CD4-positive, alpha-beta T cell treated with Interleukin-12 subunit alpha and Interleukin-12 subunit beta, for 1 hour (primary cell): ENCODE measurements around the gene CARMIL3.
"Not testable (repeated sequence)": the region's sequence is repeated elsewhere in the genome, so short reads cannot be mapped to it uniquely, and the experiment has no call there.

Experiments
- DNase-seq: peaks from one replicate; pipeline ENCODE4 v3.0.0-alpha.2; 2020

The CARMIL3 gene

DNA sequence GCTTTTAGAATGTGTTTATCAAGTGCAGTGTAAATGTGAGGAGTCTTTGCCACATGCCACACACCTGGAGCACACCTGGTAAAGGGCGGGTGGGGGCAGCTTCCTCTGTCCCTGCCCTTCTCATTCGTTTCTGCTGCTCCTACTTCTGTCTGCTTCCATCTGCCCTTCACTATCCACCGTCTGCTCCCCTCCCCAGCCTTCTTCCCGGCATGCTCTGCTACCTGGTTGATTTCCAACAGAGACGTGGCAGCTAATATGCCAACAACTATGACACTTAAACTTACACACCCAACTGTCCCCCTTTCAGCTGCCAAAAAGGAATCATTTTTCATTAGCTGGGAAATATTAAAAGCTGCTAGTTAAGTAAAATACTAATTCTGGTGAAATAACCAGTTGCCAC is 9.1 kb upstream of the CARMIL3 start:
- no peak for DNase-seq

DNA sequence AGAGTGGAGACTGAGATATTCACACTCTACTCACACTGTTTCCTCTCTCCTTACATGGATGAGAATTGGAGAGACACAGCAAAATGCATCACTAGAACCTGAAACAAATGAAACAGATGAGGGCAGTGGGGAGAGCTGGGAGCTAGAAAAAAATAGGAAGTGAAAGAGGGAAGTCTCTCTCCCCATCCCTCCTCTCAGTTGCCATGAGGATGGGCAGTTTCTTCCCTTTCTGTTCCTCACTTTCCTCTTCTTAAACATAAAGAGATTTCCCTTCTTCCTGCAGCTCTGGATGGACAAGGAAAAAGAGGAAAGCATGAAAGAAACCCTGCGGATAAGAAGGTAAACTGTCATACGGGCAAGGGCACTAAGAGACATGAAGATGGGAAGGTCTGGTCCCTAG is 2.8 kb upstream of the CARMIL3 start:
- not testable (repeated sequence) for DNase-seq

DNA sequence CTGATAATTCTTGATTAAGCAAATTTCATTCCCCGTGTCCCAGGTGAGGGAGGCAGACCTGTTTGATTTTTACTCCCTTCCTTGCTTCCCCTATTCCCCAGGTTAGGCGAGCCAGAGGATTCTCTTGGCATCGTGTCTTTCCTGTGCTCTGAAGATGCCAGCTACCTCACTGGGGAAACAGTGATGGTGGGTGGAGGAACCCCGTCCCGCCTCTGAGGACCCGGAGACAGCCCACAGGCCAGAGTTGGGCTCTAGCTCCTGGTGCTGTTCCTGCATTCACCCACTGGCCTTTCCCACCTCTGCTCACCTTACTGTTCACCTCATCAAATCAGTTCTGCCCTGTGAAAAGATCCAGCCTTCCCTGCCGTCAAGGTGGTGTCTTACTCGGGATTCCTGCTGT is 1.1 kb upstream of the CARMIL3 start:
- DNase-seq = not testable (repeated sequence)

DNA sequence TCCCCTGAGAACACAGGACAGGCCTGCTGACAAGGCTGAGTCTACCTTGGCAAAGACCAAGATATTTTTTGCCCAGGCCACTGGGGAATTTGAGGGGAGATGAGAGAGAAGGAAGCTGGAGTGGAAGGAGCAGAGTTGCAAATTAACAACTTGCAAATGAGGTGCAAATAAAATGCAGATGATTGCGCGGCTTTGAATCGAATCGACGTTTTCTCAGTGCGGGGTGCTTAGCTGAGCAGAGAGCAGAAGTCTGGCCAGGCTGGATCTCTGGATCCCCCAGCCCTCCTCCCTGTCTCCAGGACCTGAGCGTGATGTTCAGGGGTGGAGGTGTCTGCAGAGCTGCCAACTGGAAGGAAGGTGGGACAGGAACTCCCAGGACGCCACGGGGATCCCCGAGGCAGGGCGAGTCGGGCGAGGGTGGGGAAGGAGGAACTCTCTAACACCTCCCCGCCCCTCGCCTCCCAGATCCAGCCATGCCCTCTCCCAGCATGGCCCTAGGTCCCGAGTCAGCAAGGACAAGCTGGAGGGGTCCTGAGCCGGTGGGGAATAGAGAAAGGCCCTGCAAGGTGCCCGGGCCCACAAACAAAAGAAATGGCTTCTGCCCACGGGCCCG is 527 bp upstream of the CARMIL3 start:
- no peak for DNase-seq

DNA sequence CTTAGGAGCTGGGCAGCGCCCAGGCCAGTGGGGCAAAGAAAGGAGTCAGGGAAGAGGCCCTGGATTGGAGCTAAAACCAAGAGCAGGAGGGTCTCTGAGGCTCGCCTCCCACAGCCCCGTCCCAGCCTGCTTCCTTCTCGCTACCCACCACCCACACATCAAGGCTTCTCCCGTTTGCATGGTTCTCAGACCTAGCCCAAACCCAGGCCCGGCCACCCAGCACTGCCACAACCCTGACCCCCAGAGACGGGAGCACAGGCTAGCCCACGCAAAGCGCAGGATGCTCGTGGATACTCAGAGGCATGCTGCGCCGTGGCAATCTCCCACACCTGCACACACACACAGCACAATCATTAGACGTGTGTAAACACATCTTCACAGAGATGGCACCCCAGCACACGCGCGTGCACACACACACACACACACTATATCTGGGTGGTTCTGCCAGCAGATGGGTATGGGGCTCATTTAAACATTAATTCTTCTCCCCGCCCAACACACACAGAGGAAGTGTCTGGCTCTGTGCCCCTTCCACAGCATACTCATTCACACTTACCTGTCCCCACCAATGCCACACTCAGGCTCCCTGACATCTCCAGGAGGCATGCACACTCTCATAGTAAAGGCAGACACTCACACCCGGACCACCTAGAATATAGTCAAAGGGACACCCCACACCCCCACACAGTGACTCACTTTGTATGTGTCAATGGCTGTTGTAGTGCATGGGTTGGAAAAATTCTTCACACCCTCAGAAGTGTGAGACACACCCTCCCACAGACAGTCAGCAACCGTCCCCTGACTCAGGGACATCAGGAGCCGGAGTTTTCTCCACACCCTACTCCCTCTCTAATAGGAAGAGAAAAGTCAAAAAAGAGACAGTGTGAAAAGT is 1.1 kb downstream of the CARMIL3 start:
- DNase-seq = peak; percentile 37

DNA sequence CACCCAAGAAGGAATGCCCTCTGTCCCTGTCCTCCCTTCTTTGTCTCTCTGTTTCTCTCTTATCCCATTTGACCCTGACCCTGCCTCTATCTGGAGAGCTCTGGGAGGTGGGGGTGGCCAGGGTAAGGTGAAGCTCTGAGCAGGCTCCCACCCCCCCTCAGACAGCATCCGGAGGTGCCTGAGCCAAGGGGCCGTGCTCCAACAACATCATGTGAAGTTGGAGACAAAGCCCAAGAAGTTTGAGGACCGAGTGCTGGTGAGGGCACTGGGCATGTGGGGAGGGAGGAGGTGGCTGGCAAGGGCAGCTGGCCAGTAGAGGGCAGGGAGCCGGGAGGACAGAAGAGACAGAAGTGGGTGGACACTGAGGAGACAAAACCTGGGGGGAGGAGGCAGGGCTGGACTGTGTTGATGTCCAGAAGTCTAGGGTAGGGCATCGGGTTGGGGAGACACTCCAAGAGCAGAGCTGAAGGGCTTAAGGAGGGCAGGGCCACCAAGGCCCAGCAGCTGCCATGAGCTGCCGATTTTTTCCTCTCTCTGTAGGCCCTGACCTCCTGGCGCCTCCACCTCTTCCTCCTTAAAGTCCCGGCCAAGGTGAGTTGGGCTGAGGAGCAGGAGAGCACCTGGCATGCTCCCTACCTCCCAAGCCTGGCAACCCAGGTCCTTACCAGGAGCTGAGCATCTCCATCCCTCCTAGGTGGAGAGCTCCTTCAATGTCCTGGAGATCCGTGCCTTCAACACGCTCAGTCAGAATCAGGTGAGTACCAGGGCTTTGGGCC is 1.9 kb downstream of the CARMIL3 start:
- DNase-seq = no peak

DNA sequence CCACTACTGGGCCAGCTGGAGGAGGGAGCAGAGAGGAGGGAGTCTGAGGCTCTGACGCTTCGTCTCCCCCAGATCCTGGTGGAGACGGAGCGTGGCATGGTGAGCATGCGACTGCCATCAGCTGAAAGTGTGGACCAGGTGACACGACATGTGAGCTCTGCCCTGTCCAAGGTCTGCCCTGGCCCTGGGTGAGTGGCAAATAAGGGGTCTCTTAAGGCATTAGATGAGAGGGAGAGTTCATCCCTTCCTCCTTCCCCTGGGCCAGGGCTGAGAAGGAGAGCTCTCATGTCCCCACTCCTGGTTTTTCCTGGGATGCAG is 2.5 kb downstream of the CARMIL3 start:
- DNase-seq = no peak

DNA sequence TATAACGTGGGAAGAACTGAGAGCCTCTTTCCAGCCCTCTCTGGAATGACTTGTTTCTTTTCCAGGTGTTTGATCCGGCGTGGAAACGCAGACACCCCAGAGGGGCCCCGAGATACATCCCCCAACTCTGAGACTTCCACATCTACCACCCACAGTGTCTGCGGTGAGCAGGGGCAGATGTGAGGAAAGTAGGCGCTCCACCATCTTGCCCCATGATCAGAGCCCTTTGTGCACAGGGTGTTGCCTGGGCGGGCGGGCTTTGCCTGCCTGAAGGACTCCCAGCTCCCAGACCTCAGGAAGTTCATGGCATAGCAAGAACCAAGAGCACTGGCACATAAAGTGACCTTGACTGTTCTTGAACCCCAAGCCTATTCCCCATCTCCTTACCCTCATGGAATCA is 2.8 kb downstream of the CARMIL3 start:
- no peak for DNase-seq

DNA sequence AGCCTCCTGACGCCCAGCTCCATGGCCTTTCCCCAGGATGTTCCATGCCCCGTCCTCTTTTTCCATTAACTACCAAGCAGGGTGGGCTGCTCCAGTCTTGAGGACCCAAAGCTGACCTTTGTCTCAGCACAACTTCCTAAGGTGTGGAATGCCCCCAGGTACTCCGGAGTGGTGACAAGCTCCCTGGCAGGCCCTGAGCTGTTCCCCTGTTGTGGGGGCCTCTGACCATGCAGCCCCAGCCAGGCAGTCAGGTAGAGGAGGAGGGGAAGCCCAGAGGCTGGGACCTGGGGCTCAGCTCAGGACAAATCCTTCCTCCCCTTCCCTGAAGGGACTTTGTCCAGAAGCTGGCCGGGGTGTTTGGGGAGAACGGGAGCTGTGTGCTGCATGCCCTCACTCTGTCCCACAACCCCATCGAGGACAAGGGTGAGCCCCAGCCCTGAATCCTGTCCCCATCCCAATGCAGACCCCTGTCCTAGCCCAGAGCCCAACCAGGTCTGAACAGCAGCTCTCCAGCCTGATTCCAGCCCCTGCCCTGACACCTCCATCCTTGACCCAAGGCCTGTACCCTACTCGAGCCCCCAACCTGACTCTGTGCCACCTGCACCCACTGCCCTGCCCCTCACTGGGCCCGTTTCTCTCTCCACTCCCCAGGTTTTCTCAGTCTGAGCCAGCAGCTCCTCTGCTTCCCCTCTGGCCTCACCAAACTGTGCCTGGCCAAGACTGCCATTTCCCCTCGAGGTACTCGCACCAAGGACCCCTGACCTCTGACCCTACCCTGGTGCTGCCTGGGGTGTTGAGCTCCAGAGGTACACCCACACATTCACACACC is 4.4 kb downstream of the CARMIL3 start:
- DNase-seq = no peak

DNA sequence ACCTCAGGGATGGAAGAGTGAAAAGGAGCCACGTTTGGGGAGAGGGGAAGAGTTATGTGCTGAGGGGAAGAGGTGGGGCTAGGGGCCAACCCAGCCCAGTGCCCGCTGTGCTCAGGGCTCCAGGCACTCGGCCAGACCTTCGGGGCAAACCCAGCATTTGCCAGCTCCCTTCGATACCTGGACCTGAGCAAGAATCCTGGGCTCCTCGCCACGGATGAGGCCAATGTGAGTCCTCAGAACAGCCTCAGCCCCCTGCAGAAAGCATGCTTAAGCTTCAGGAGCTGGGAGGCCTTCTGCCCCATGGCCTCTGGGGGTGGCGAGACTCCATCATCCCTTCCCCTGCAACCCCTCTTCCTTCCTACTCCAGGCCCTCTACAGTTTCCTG is 5.0 kb downstream of the CARMIL3 start:
- no peak for DNase-seq

DNA sequence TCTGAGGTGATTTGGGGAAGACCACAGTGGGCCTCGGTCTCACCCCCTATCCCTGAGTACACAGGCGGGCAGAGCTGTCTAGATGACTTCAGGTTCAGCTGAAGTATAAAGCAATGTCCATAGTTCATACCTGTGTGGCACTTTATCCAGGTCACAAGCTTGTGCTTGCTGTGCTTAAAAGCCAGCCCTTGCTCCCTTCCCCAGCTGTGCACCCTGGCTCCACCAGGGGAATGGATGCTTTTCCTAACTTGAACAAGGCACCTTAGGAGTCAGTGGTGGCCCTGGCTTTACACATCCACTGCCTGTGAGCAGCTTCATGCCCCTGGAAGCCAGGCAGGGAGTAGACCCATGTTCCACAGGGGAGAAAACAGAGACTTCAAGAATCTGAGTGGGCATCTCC is 5.5 kb downstream of the CARMIL3 start:
- no peak for DNase-seq

DNA sequence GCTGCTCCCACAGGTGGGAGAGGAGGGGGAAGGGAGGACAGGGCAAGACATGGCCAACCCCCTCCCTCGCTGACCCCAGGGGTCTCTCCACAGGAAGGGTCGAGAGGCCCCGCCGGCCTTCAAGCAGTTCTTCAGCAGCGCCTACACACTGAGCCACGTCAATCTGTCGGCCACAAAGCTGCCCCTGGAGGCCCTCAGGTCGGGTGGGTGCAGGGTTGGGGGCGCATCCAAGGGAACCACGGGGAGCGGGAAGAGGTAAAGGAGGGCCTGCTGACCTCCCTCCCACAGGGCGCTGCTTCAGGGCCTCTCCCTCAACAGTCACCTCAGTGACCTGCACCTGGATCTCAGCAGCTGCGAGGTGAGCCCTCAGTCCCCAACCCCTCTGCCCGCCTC is 6.1 kb downstream of the CARMIL3 start:
- DNase-seq = no peak

DNA sequence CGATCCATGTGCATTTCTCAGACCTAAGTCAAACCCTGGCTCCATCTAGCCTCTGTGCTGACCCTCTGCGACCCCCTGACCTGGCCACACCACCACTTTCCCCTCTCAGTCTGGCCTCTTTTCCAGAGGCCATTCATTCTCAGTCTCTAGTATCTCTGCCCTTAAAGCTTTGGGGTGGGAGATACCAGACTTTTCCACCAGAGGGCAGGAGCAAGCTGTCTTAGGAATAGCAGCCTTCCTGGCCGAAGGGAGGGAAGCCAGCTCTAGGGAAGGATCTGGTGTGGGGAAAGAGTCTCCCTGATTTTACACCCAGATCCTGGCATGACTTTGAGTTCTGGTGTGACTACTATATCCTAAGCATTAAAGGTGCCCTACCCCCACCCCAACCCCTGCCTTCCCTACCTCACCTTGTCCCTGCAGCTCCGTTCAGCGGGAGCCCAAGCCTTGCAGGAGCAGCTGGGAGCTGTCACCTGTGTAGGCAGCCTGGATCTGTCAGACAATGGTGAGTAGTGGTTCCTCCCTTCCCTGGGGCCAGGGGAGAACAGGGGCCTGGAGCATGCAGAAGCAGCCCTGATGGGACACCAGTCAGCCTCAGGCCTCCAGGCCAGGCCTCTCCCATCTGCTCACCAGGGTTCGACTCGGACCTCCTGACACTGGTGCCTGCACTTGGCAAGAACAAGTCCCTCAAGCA is 6.6 kb downstream of the CARMIL3 start:
- peak; percentile 78 for DNase-seq

DNA sequence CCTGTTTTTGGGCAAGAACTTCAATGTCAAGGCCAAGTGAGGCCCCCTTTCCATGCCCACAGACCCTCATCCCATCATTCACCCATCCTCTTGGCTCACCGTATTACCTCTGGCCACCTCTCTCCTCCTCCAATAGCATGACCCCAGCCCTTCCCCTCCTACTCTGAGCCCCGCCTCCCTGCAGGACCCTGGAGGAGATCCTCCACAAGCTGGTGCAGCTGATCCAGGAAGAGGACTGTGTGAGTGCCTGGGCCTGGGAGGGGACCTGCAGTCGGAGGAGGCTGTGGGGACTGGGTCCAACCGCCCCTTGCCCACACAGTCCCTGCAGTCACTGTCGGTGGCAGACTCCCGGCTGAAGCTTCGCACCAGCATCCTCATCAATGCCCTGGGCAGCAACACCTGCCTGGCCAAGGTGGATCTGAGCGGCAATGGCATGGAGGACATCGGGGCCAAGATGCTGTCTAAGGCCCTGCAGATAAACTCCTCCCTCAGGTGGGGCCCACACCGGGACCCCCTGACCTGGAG is 7.2 kb downstream of the CARMIL3 start:
- DNase-seq = no peak

DNA sequence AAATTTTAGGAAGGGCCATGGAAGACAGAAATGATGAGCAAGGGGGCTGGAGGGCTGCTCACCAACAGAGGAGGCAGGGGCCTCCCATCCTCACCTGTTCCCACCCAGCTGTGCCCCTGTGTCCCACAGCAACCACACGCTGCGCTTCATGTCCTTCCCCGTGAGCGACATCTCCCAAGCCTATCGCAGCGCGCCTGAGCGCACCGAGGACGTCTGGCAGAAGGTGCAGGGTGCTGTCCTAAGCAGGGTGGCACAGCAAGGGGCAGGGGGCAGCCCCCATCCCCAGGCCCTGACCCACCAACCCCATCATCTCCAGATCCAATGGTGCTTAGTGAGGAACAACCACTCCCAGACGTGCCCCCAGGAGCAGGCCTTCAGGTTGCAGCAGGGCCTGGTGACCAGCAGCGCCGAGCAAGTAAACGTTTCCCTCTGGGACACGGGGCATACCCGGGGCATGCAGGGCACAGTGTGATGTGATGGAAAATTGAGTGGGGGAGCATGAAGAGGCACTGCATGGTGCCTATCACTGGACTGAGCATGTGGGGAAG is 8.1 kb downstream of the CARMIL3 start:
- no peak for DNase-seq

DNA sequence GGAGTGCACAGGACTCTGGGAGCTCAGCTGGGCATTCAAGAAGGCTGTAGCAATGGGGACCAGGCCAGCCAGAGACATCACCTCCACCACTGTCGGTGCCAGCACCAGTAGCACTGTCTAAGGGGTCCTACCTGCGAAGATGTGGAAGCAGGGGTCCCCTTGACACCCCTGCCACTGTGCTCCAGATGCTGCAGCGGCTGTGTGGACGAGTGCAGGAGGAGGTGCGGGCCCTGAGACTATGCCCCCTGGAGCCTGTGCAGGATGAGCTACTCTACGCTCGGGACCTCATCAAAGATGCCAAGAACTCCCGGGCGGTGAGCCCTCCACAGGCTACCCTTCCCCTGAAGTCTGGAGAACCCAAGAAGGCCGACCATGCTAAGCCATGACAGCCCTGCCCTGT is 8.6 kb downstream of the CARMIL3 start:
- no peak for DNase-seq

DNA sequence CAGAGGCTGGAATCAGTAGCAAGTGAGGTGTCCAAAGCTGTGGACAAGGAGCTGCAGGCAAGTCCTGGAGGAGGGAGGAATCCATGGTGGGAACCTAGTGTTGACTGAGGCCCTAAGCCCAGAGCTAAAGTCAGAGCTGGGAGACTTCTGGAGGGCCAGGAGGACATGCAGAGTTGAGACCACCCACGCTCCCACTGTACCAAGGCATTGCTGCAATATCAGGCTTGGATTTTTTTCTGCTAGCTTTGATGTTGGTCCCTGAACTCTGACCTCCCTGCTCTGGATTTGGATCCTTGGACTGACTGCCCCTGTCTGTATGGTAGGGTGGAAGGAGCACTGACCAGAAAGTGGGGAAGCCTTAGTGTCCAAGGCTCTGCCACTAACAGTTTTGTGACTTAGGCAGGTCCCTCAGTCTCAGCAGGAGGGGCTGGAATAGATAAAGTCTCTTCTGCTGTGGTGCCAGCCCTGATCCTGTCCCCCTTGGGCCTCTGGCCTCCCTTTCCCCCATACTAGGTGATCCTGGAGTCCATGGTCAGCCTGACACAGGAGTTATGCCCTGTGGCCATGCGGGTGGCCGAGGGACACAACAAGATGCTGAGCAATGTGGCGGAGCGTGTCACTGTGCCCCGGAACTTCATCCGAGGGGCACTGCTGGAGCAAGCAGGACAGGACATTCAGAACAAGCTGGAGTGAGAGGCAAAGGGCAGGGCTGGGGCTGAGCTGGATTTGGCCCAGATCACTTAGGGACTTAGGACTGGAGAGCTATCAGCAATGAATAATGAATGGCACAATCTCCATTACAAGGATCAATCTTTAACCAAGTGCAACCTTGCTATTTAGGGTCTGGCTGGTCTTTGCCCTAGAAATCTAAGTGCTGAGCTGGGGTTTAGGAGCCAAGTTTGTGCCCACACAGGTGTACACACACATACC is 9.4 kb downstream of the CARMIL3 start:
- DNase-seq = no peak

DNA sequence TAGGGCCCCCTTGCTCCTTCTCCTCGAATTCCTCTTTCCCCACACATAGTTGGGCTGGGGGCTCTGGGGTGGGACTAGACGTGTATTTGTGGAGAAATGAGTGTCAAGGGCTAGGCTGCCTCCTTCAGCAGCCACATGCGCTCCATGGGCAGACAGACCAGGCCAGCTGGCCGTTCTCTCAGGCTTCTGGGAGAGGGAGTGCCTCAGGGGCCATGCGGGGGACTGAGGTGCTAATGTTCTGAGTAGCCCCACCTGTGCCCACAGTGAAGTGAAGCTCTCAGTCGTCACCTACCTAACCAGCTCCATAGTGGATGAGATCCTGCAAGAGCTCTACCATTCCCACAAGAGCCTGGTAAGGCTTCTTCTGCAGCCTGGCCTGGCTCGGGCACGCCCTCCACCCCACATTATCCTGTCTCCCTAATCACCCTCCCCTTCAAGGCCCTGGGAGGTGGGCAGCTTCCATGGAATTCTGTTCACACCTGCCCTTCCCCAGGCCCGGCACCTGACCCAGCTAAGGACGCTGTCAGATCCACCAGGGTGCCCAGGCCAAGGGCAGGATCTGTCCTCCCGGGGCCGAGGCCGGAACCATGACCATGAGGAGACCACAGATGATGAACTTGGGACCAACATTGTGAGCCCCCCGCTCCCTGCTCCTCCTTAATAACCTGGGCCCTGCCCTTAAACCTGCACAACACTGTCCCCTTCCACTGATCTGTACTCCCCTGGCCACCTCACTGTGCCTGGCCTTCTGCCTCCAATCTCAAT is 10.6 kb downstream of the CARMIL3 start:
- no peak for DNase-seq

DNA sequence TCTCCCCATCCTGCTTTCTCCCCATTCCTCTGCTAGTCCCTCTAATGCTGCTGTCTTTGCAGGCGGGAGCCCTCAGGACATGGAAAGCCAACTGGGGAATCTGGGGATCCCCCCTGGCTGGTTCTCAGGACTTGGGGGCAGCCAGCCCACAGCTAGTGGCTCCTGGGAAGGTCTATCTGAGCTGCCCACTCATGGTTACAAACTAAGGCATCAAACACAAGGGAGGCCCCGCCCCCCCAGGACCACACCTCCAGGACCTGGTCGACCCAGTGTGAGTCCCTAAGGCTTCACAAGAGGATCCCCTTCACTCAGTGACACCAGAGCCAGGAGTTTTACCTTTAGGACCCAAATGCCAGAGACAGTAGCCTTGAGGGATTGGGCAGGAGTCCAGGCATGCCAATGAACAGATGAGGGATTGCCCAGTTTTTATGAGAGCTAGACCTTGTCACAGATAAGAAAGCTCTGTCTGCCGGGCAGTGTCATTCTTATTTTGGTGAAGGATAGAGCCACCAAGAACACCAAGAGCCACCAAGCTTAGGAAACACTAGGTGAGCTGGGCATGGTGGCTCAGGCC is 11.5 kb downstream of the CARMIL3 start:
- DNase-seq = no peak
